ENCODE measurements around the gene TMEM53.
A peak's percentile ranks its signal among the peaks of the same experiment; 100 is the strongest.
"Not testable (repeated sequence)": the region's sequence is repeated elsewhere in the genome, so short reads cannot be mapped to it uniquely, and the experiment has no call there.

The TMEM53 gene

DNA sequence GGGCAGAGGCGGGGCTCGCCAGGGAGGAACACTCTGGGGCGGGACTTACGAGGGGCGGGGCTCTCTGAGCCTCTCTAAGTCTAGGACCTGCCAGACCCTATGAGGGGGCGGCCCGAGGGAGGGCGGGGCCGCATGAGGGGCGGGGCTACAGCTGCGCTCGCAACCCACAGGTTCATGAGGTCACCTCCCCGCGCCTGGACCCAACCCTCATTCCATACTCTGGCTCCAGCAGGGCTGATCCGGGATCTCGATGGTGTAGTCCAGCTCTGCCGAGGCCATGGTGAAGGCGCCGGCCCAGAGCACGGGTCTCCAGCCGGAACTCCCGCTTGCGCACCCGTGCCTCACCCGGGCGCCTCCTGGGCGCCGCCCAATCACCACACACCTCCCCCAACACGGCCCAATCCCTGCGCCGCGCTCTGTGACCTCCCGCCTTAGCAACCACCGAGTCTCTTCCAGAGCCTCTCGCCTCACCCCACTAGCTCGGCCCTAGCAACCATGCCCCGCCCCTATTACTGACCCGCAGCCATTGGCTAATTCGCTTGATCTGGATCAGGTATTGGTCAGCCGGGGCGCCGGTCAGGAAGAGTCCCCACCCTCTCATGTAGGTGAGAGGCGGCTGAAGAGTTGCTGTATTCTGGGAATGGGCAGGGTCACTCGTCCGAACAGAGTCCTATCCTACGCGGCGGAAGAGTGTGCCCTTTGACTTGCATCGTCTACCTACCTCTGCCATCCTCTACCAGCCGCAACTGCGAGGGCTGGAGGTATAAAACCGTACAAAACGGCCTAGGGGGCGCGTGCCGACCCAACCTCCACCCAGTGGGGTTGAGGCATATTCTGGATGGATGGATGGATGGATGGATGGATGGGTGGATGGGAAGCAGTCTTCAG is at the start of gene TMEM53, which contains the start of gene ARMH1:
TSS of gene TMEM53 (minus strand) at position 369 of the 888 bp plus-strand sequence. CDS start at position 279, 90 bp downstream.
TSS of gene ARMH1 (plus strand) at position 602 of the 888 bp plus-strand sequence. CDS start 14,984 bp downstream, outside the sequence.
- peak; percentile 96 for DNase-seq

- DNase-seq, result peak; percentile 40
Measured at GRCh38 chr1:44723496-44724295, 49.4 kb upstream of the TMEM53 start.

DNA sequence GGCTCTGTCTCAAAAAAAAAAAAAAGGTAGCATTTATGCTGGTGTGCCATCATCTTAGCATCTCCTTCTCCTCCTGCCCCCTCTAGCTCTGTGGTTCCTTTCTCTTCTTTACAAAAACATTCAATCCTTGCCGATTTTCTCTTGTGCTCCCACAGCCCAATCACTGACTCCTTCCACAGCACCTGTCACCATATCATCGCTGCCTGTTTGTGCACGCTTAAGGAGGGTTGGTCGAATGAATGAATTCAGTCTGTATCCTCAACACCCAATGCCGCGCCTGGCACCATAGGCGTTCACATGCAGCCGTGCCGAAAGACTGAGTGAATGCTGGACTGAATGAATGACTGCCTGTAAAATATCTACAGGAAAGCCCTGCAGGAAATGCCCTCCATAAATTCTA is 48.8 kb upstream of the TMEM53 start:
- no peak for DNase-seq

- peak; percentile 58 for DNase-seq
Measured at GRCh38 chr1:44721485-44722361, 47.4 kb upstream of the TMEM53 start.

GRCh38 chr1:44720281-44720680 is 46.0 kb upstream of the TMEM53 start:
- DNase-seq, result no peak

DNA sequence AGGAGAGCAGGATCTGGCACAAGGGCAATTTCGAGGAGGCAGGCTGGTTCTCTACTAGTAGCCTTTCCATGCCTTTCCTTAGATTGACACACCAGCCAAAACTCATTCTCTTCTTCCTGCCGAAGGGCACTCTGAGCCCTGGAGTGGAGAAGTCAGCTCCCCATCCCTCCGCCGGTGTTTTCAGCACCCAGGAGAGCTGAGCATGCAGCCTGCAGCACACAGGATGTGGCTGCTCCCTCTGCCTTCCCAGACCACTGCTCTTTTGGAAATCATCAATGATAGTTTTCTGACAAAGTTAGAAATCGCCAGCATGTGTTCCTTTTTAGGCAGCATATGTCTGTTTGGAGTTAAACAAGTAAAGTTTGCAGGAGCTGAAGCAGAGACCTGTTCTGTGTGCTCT is 45.0 kb upstream of the TMEM53 start:
- no peak for DNase-seq

- no peak for DNase-seq
Measured at GRCh38 chr1:44718091-44718490, 43.8 kb upstream of the TMEM53 start.

- DNase-seq, result no peak
Measured at GRCh38 chr1:44717653-44718052, 43.4 kb upstream of the TMEM53 start.

DNA sequence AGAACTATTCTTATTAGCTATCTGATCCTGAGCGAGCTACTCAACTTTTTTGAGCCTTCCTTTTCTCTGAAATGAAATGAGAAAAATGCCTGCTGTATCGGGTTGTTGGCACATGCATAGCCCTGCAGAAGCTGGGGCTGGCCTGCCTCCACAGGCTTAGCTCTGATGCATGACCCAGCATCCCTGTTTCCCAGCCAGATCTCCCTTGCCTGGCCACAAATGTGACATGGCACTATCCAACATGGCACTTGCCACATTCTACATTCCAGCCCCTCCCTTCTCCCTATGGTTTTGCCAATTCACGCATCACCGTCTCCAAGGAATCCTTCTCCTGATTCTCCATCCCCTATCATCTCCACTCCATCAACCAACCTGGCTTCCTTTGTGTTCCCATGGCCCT is 42.9 kb upstream of the TMEM53 start:
- DNase-seq, result no peak

DNA sequence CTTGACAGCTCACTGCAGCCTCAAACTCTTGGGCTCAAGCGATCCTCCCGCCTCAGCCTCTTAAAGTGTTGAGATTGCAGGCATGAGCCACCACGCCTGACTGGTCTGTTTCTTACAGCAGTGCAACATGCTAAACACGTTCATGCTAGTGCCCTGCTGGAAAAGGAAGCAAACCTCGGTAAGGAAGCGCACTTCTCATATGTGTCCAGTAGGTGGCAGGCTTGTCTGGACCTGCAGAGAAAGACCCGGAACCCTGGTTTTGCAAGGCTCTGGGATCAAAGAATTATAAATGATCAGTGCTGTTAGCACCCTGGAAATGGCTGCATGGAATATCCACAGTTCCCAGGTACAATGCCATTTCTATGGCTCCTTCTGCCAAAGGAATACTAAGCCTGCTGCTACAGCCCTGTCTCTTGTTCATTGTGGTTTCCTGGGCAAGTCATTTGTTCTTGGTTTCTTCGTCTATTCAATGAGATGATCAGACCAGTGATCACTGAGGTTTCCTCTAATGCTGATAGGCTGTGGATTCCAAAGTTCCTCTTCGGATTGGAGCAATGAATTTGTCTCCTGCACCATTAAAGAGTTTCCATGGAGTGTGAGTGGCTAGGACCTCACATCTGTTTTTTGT is 40.8 kb upstream of the TMEM53 start:
- peak; percentile 62 for DNase-seq

- DNase-seq, result no peak
Measured at GRCh38 chr1:44714532-44714931, 40.3 kb upstream of the TMEM53 start.

- DNase-seq, result no peak
Measured at GRCh38 chr1:44713321-44713781, 39.1 kb upstream of the TMEM53 start.

DNA sequence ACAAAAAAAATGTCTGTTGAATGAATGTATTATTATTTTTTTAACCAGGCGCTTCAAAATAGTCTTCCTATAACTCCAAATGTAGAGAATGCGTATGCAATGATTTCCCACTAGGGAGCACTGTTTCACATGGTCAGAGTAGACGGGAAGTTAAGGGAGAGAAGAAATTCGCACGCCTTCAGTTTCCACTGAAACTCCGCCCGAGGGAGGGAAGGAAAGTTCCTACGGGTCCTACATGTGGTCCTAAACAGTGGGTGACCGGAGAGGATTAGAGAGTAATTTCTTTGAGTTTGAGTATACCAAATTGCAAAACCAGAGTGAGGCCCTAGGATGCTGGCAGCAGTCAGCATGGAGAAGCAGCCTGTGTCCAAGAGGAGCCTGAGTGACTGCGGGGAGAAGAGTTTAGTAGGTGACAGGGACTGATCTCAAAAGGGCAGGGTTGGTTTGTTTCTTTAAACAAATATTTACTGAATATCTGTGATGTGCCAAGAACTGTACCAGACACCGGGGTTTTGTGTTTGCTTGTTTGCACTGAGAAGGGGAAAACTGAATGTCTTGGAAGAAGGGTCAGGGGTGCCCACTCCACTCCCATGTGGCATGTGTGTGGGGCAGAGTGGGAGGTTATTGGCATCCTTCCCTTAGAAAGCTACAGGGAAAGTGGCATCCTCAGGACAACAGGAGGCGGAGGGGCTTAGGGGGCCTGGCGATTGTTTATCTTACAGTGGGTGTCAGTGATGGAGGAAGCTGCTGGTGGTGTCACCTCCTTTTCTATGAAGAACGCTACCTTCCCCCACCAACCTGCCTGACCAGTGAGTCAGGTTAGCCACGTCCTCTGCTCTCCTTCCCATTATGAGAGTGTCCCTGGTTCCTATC is 33.9 kb upstream of the TMEM53 start:
- DNase-seq, result no peak

- no peak for DNase-seq
Measured at GRCh38 chr1:44707112-44707881, 33.0 kb upstream of the TMEM53 start.

GRCh38 chr1:44705938-44706337 is 31.7 kb upstream of the TMEM53 start:
- no peak for DNase-seq

DNA sequence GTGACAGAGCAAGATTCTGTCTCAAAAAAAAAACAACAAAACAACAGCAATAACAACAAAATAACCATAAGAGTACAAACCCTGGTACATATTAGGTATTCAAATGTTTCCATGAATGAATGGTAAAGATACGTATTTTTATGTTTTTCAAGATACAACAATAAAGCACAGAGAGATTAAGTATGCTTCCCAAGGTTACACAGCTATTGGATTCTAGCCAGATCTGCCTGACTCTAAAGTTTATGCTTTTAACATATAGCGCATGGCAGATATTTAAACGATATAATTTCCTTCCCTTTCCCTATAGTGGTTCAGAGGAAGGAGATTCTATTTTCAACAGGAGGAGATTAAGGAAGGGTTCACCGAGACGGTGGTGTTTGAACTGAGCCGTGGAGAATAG is 31.2 kb upstream of the TMEM53 start:
- DNase-seq, result no peak

- DNase-seq, result no peak
Measured at GRCh38 chr1:44701141-44701573, 26.9 kb upstream of the TMEM53 start.

- no peak for DNase-seq
Measured at GRCh38 chr1:44700573-44700972, 26.3 kb upstream of the TMEM53 start.

- DNase-seq, result not testable (repeated sequence)
Measured at GRCh38 chr1:44699375-44699774, 25.1 kb upstream of the TMEM53 start.

- no peak for DNase-seq
Measured at GRCh38 chr1:44698138-44698537, 23.9 kb upstream of the TMEM53 start.
